ENCODE measurements around the gene ACSF2. TPM values are rescaled to one million over a fixed set of nuclear protein-coding genes. Genes with fewer than 3 reads are reported as not detected.

ACSF2 gene, protein sequence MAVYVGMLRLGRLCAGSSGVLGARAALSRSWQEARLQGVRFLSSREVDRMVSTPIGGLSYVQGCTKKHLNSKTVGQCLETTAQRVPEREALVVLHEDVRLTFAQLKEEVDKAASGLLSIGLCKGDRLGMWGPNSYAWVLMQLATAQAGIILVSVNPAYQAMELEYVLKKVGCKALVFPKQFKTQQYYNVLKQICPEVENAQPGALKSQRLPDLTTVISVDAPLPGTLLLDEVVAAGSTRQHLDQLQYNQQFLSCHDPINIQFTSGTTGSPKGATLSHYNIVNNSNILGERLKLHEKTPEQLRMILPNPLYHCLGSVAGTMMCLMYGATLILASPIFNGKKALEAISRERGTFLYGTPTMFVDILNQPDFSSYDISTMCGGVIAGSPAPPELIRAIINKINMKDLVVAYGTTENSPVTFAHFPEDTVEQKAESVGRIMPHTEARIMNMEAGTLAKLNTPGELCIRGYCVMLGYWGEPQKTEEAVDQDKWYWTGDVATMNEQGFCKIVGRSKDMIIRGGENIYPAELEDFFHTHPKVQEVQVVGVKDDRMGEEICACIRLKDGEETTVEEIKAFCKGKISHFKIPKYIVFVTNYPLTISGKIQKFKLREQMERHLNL
- polyA plus RNA-seq, result 28.6 TPM

DNA sequence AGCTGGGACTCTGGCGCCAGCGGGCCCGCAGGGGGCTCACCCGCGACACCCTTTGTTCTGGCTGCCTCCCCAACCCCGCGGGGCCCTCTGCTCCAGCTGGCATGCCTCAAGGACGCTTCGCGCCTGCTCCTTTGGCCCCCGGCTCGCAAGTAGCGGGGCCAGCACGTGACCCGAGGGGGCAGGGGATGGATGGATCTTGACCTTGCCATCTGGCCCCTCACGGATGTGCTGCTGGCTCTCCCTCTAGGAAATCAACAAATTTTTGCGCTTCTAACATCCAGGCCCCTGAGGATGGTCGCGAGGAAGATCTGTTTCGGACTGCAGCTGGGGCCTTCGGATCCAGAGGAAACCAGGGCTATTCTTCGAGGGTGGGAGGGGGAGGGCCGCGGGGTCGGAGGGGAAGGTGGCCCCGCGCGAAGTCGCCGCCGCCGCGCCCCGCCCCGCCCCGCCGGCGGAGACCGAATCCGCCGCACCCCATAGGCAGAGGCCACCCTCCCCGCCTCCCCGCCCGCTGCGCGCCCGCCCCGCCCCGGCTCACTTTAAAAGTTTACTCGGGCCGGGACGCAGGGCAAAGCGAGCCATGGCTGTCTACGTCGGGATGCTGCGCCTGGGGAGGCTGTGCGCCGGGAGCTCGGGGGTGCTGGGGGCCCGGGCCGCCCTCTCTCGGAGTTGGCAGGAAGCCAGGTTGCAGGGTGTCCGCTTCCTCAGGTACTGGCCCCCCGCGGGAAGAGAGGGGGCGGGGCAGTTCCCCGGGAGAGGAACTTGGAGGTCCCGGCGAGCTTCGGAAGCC, at the start of gene ACSF2:
ACSF2 (plus strand) TSS at position 537 of the 790 bp plus-strand sequence; CDS start at position 581, 44 bp downstream.
- peaks cover 29 to 40% (median 29%) of the 10 kb centered on the region in 3 donors for H3K4me1 Mint-ChIP-seq
- peak within 1 kb of the TSS; percentile 84 to 97 (median 91) for H3K4me3 Mint-ChIP-seq
- no peaks in the 10 kb centered on the region for H3K36me3 Mint-ChIP-seq
- no peaks in the 10 kb centered on the region for H3K9me3 Mint-ChIP-seq
- peak within 1 kb of the TSS; percentile 69 to 94 (median 86) for H3K27ac Mint-ChIP-seq
- H3K27me3 Mint-ChIP-seq, result no peaks in the 10 kb centered on the region

DNA sequence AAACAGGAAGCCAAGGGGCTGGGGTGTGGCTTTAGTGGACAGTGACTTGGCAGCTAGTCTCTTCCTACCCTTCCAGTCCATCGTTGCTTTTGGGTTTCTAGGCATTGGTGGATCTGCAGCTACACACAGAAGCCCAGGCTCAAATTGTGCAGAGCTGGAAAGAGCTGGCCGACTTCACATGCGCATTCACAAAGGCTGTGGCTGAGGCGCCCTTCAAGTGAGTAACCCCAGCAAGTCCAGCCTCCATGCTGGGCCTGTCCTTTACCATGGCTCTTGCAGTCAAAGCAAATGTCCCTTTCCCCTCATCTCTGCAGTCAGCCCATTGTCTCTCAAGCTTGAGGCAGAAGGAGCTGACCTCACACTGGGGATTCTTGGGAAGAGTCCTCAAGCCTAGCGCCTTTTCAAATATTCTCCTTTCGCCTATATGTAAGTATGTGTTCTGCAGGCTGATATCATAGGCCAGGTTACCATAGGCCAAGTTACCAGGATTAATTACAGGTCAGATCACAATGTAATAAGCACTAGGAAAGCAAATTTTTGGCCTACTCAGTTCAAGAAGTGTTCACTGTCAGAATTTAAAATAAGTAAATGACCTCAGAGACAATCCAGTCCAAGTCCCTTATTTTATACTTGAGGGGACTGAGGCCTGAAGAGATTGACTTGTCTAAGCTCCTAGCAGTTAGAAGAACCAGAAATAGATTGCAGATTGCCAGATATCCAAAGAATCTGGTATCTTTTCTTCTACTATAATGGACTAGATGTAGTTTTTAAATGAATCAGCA, 46.5 kb upstream of the ACSF2 start:
- no peaks in the 10 kb centered on the region for H3K9me3 Mint-ChIP-seq
- no peaks in the 10 kb centered on the region for H3K27me3 Mint-ChIP-seq
- H3K4me3 Mint-ChIP-seq, result no peak overlapping the region
- peaks cover 5% of the 10 kb centered on the region for H3K36me3 Mint-ChIP-seq
- no peaks in the 10 kb centered on the region for H3K4me1 Mint-ChIP-seq
- H3K27ac Mint-ChIP-seq, result no peak overlapping the region

DNA sequence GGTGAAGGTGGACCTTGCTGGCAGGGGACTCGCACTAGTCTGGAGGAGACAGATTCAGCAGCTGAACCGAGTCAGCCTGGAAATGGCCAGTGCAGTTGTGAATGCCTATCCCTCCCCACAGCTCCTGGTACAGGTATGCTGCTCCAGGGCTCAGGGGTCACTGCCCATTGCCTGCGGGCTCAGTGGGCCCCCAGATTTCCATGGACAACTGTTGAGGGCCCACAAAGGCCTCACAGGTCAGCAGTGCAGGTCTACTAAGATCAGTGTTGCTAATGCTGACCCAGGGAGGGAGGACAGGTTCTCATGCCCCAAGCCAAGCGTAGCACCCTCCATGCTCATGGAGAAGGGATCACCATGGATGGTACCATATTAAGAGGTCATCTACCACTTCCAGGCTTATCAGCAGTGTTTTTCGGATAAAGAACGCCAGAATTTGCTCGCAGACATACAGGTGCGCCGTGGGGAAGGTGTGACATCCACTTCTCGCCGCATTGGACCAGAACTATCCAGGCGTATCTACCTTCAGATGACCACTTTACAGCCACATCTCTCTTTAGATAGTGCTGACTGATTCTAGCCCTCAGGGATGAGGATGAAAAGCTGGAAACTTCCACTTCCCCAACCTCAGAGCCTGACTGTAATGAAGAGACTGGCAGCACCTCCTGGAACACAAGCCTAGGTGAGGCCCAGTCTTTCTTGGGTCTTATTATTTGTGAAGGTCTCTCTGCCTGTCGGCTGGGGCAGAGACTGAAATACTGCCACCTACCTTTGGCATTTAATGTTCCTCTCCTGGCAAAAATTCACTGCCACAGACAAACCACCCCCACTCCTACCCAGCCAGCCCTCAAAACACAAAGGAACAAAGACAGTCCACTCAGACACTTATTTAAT, 45.4 kb upstream of the ACSF2 start:
- Mint-ChIP-seq H3K4me1 (no peaks in the 10 kb centered on the region), H3K27ac (no peak overlapping the region), H3K36me3 (peaks cover 10% of the 10 kb centered on the region)

DNA sequence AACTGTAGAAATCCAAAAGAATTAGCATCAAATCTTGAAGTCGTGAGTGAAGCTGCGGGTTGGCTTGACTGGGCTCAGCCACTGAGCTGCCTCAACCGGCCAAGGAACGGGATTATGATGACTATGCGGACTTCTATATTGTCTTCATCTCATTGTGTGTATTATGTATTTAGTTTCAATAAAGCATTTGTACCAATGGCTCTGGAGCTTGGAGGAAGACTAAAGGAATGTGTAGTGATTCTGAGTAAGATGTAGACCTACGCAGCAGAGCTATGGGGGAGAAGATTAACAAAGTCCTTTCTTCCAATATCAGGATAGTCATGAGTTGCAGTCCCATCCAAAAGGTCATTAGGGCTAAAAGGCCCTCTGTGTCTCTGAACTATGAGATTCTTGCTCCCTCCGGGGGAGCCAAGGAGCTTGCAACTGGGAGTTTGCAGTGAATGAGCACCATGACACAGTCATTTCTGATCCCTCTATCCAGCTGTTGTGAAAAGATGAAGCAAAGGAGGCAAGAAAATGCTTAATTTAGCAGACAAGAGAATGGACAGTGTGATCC, 44.7 kb upstream of the ACSF2 start:
- no peaks in the 10 kb centered on the region for H3K27me3 Mint-ChIP-seq
- H3K9me3 Mint-ChIP-seq, result no peaks in the 10 kb centered on the region
- no peak overlapping the region for H3K27ac Mint-ChIP-seq
- peak overlapping the region in 1 of 4 donors; percentile 48 for H3K4me3 Mint-ChIP-seq
- no peaks in the 10 kb centered on the region for H3K4me1 Mint-ChIP-seq
- H3K36me3 Mint-ChIP-seq, result peaks cover 10% of the 10 kb centered on the region

More for the DNA sequence above, 45.4 kb upstream of the ACSF2 start:
- no peaks in the 10 kb centered on the region for H3K27me3 Mint-ChIP-seq
- H3K9me3 Mint-ChIP-seq, result no peaks in the 10 kb centered on the region
- peak overlapping the region in 1 of 4 donors; percentile 48 for H3K4me3 Mint-ChIP-seq

DNA sequence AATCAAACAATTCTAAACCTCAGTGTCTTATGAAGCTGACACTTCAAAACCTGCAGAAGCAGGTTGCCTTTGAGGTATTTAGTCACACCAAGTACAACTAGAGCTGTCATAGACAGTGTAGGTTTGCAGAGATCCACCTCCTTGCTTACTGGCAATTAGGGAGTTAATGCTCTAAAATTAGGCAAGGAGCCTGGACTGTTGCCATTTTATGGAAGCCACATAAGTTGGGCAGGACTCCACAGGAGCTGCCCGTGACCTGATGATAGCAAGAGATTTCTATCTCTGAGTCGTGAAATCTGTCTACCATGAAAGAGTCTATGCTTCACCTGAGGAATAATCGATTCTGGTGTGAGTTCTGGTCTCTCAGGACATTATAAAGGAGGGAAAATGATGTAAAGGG, 44.1 kb upstream of the ACSF2 start:
- no peaks in the 10 kb centered on the region for H3K4me1 Mint-ChIP-seq
- H3K4me3 Mint-ChIP-seq, result no peak overlapping the region
- H3K27ac Mint-ChIP-seq, result no peak overlapping the region
- H3K27me3 Mint-ChIP-seq, result no peaks in the 10 kb centered on the region
- H3K36me3 Mint-ChIP-seq, result peaks cover 14% of the 10 kb centered on the region
- H3K9me3 Mint-ChIP-seq, result no peaks in the 10 kb centered on the region

DNA sequence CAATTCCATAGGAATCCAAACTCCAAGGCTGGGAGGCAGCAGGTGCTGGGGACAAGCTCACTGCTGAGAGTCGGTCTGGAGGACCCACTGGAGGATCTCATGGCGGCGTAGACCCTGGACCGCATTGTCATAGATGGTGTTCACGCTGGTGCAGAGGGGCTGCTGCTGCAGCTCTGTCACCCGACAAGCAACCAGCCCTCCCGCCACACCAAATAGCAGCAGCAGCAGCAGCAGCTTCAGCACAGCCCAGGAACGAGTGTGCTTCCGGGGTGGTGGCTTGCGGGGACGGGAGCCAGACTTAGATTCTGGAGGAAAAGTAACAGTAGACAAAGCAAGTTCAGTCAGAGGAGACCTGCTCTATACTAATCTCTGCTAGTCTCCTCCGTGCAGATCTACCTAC, 43.1 kb upstream of the ACSF2 start:
- peaks cover 14% of the 10 kb centered on the region for H3K36me3 Mint-ChIP-seq
- peak overlapping the region in 1 of 4 donors; percentile 9 for H3K4me3 Mint-ChIP-seq
- no peaks in the 10 kb centered on the region for H3K27me3 Mint-ChIP-seq
- H3K27ac Mint-ChIP-seq, result no peak overlapping the region
- no peaks in the 10 kb centered on the region for H3K9me3 Mint-ChIP-seq
- no peaks in the 10 kb centered on the region for H3K4me1 Mint-ChIP-seq

DNA sequence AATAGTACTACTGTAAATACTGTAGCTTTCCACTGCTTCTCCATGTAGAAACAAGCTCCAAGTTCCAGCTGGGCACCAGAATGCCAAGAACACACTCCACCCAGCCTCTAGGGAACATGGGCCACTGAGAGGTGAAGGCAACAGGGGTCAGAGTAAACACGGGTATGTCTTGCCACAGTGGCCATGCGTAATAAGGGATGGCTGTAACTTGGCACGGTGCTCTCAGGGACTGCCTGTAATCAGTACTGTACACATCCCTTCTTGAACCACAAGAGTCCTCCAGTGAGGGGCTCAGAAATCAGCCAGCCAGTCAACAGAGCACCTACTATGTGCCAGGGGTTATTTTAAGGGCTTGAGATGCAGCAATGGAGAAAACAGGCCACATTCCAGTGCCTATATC, 39.5 kb upstream of the ACSF2 start:
- Mint-ChIP-seq H3K4me3 (no peak overlapping the region), H3K4me1 (peaks cover 3 to 7% (median 6%) of the 10 kb centered on the region in 3 donors), H3K27me3 (no peaks in the 10 kb centered on the region), H3K36me3 (peaks cover 11% of the 10 kb centered on the region), H3K27ac (no peak overlapping the region), H3K9me3 (no peaks in the 10 kb centered on the region)

DNA sequence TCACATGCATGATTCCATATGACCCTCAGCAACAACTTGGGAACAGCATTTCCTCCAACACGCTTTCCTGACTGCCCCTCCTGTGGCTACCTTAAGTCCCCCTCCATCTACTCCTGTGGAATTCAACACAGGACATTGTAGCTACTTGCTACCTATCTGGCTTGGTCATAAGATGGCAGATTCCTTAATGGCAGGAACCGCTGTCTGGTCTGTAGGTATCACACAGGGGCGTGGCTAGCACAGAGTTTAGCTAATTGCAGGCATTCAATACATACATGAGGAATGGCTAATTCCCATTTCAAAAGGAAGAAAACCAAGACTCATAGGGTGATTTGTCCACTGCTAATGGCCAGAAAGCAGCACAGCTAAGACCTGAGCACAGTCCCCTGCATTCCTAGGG, 37.3 kb upstream of the ACSF2 start:
- Mint-ChIP-seq H3K27ac (no peak overlapping the region), H3K27me3 (no peaks in the 10 kb centered on the region), H3K4me3 (no peak overlapping the region), H3K36me3 (peaks cover 12% of the 10 kb centered on the region), H3K4me1 (peaks cover 6 to 14% (median 10%) of the 10 kb centered on the region in 3 donors), H3K9me3 (no peaks in the 10 kb centered on the region)

DNA sequence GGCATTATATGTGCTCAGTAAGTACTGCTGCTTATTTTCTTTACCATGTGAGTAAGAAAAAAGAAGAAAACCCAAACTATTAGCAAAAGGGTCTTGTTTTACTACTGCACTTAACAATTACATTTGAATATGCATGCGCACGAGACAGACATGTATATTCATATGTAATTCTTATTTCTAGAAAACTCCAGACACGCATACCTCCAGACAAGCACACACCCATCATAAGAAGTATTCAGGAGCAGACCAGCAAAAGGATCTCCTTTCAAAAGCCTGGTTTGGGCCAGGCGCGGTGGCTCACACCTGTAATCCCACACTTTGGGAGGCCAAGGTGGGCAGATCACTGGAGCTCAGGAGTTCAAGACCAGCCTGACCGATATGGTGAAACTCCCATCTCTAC, 36.5 kb upstream of the ACSF2 start:
- Mint-ChIP-seq H3K4me3 (no peak overlapping the region), H3K27ac (no peak overlapping the region), H3K4me1 (peaks cover 6 to 16% (median 10%) of the 10 kb centered on the region in 3 donors), H3K9me3 (no peaks in the 10 kb centered on the region), H3K36me3 (peaks cover 12% of the 10 kb centered on the region), H3K27me3 (no peaks in the 10 kb centered on the region)

DNA sequence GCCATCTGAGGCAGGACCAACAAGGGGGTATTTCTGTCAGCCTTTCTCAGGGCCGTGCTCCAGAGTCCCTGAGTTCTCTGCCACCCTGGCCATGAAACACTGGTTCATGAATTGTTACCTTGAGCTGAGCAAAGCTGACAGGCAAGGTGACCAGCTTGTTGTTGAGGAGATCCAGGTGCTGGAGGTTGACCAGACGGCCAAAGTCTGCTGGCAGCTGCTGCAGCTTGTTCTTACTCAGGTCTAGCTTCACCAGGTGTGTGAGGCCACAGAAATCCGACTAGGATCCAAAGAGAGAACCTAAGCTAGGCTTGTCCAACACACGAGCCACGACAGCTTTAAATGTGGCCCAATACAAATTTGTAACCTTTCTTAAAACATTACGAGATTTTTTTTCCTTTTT, 33.4 kb upstream of the ACSF2 start:
- peaks cover 22 to 31% (median 24%) of the 10 kb centered on the region in 3 donors for H3K4me1 Mint-ChIP-seq
- H3K27me3 Mint-ChIP-seq, result no peaks in the 10 kb centered on the region
- H3K4me3 Mint-ChIP-seq, result no peak overlapping the region
- H3K9me3 Mint-ChIP-seq, result no peaks in the 10 kb centered on the region
- no peak overlapping the region for H3K27ac Mint-ChIP-seq
- H3K36me3 Mint-ChIP-seq, result peaks cover 4% of the 10 kb centered on the region

DNA sequence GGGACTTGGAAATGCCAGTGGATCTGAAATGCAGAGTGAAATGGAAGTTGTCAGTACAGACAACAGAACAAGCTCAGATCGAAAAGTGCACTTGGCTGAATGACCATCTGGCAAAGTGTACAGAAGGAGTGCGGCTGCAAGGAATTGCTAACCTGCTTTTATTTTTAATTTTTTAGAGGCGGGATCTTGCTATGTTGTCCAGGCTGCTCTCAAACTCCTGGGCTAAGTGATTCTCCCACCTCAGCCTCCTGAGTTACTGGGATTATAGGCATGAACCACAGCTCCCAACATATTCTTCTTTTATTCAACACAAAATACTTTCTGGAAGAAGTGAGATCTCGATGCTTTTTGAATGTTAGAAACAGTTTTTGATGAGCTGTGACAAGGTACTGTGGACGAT, 32.3 kb upstream of the ACSF2 start:
- Mint-ChIP-seq H3K27me3 (no peaks in the 10 kb centered on the region), H3K9me3 (no peaks in the 10 kb centered on the region), H3K27ac (no peak overlapping the region), H3K4me3 (peak overlapping the region in 1 of 4 donors; percentile 92), H3K4me1 (peaks cover 23 to 33% (median 26%) of the 10 kb centered on the region in 3 donors), H3K36me3 (peaks cover 4% of the 10 kb centered on the region)

DNA sequence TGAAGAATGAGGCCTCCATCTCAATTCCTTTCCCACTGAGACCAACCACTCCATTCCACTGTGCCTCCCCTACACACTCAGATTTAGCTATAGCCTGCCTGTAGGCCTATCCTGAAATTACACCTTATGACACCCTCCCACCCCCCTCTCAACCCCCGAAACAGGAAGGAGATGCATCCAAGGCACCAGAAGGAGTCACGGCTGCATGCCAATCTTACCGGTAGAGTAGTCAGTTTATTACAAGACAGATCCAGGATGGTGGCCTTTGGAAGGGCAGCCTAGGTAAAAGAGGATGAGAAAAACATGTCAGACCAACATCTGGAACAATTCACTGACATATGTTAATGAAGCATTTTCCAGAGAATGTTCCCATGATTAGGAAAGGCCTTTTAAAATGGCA, 31.3 kb upstream of the ACSF2 start:
- peak overlapping the region in 1 of 3 donors; percentile 54 for H3K27ac Mint-ChIP-seq
- no peaks in the 10 kb centered on the region for H3K27me3 Mint-ChIP-seq
- peaks cover 23 to 33% (median 26%) of the 10 kb centered on the region in 3 donors for H3K4me1 Mint-ChIP-seq
- no peaks in the 10 kb centered on the region for H3K9me3 Mint-ChIP-seq
- peaks cover 4% of the 10 kb centered on the region for H3K36me3 Mint-ChIP-seq
- peak overlapping the region in 2 of 4 donors; percentile 77 to 92 for H3K4me3 Mint-ChIP-seq

DNA sequence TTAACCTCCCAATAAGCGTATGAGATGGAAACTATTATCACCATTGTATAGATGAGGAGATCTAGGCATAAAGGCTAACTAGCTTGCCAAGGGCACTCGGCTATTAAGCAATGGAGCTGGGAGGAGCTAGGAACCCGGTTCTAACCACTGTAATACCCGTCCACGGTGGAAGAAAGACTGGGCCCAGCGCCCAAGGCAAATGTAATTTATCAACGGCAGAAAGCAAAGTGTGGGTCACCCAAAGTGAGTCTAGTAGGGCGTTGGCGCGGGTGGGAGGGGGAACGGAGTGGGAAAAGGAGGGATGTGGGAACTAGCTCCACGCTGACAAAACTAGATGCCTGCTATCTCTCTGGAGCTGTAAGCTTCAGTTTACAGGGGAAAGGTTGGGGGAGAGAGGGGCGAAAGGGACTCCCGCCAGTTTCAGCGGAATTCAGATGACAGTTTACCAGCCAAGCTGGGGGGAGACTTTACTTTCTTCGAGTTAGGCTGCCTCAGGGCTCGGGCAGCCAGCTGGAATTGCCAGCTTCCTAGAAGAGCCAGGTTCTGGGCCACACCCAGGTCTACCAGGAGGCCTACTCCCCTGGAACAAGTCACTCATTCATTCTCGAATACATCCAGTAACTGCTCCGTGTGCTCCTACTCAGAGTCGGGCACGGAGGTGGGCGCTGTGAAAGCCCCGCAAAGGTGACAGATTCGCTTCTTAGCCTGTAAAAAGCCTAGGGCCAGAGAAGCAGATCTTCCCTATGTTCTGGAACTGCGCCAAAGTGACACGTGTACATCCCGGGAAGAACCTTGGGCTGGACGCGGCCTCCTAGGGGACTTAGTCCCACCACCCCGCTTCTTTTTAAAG, 29.5 kb upstream of the ACSF2 start:
- Mint-ChIP-seq H3K4me1 (peaks cover 18 to 27% (median 23%) of the 10 kb centered on the region in 3 donors), H3K27me3 (no peaks in the 10 kb centered on the region), H3K4me3 (peak overlapping the region; percentile 87 to 96 (median 92)), H3K9me3 (no peaks in the 10 kb centered on the region), H3K27ac (peak overlapping the region; percentile 87 to 90 (median 89)), H3K36me3 (peaks cover 4% of the 10 kb centered on the region)

Measured in IgD-negative memory B cell (primary cell).